HG03378 (cell line): ENCODE measurements around the gene CLN5.
A peak's percentile ranks its signal among the peaks of the same experiment; 100 is the strongest.

ENCODE experiments used
- ATAC-seq: cut with Tn5 transposase; IDR thresholded peaks from one replicate; pipeline ENCODE4 v1.9.1; 2021; ENCODE audit warnings: mild to moderate bottlenecking, moderate library complexity; ENCODE audit not compliant: unreplicated experiment

The CLN5 gene

DNA sequence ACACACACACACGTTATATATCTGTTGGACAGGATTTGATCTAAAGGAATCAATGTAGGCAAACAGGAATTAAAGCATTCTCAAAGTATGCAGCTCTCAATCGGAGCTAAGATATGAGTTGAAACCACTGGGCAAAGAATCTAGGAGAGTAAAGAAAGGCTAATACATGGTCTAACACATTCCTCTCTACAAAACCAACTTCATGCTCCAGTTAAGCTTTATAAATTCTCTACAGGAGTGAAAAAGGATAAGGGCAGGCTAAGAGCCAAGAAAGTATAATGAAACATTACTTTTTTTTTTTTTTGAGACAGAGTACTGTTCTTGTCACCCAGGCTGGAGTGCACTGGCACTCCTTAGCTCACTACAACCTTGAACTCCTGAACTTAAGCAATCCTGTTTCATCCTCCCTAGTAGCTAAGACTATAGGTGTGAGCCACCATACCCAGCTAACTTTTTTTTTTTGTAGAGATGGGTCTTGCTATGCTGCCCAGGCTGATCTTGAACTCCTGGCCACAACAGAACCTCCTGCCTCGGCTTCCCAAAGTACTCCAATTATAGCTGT is 24.5 kb downstream of the CLN5 start:
- no peak for ATAC-seq

- no peak for ATAC-seq
Observed at GRCh38 chr13:77016888-77017623, 25.2 kb downstream of the CLN5 start.

DNA sequence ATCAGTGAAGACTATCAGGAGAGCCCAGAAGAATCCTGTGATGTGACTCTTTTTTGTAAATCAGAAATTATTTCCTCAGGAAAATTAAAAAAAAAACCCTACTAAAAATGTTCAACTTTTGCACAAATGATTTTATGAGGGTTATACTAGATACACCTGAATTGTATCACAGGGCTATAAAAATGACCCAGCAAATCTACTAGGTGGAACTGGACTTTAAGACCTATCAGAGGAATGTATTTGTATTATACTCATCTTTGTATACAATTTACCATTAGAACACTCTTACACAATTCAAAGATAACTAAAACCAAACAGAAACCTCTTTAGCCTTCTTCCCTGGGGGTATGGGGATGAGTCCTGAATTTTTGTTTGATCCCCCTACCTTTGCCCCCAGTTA is 27.9 kb downstream of the CLN5 start:
- ATAC-seq = no peak

GRCh38 chr13:77022341-77022740 is 30.5 kb downstream of the CLN5 start:
- no peak for ATAC-seq

- ATAC-seq = peak; percentile 52
Observed at GRCh38 chr13:77026255-77026860, 34.5 kb downstream of the CLN5 start.

GRCh38 chr13:77026861-77027621 is 35.2 kb downstream of the CLN5 start, which contains the start of gene FBXL3:
Gene FBXL3 (minus strand): TSS chr13:77027159. CDS start chr13:77021860, 5,299 bp downstream.
- ATAC-seq = peak; percentile 53

DNA sequence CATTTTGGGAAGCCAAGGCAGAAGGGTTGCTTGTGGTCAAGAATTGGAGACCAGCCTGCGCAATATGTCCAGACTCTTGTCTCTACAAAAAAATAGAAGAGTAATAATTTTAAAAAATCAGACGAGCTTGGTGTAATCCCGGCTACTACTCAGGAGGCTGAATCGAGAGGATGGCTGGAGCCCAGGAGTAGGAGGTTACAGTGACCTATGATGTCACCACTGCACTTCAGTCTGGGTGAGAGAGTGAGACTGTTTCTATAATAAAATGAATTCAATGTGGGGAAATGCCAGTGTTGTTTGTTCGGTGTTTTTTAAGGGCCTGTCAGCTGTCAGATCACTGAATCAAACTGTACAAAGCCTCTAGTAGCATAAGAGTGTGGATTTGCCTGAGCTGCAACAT is 36.3 kb downstream of the CLN5 start:
- no peak for ATAC-seq

- no peak for ATAC-seq
Observed at GRCh38 chr13:77029436-77029835, 37.6 kb downstream of the CLN5 start.

GRCh38 chr13:77031656-77032243 is 39.9 kb downstream of the CLN5 start:
- no peak for ATAC-seq

DNA sequence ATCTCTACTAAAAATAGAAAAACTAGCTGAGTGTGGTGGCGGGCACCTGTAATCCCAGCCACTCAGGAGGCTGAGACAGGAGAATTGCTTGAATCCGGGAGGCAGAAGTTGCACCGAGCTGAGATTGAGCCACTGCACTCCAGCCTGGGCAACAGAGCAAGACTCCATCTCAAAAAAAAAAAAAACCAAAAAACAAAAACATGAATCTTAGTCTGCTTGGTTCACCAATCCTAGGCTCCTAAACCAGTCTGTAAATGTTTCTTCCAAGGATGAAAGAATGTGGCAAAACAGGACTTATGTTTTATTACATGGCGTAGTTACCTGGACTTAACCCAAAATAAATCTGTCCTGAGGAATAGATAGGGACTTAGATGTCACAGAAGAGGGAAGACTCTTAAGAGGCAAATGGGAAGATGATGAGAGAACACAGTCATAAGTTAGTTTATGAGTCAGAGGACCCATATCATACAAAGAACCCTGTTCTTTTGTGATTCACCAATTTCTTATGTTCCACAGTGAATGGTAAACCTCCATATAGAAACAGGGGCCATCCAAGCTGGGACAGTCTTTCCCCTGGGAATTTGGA is 41.9 kb downstream of the CLN5 start:
- ATAC-seq = no peak

GRCh38 chr13:77034881-77035280 is 43.0 kb downstream of the CLN5 start:
- ATAC-seq = no peak

- ATAC-seq = no peak
Observed at GRCh38 chr13:77036279-77036678, 44.4 kb downstream of the CLN5 start.

GRCh38 chr13:77038907-77039480 is 47.1 kb downstream of the CLN5 start:
- no peak for ATAC-seq

DNA sequence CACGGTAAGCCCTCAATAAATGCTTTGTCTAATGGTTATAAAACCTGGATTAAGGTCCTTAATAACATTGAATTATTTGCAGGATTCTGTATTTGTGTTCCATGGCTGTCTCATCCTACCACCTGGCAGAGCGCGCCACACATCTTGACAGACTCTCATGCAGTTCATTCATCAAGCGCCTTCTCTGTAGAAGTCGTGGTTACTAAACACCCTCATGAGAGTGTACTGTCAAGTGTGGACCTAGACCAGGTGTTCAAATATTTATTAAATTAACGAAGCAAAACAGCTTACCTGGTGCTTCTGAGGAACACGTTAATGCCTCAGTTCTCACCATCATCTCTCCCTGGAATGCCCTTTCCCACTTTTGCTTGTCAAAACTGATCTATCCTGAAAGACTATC is 48.2 kb downstream of the CLN5 start:
- ATAC-seq = no peak

DNA sequence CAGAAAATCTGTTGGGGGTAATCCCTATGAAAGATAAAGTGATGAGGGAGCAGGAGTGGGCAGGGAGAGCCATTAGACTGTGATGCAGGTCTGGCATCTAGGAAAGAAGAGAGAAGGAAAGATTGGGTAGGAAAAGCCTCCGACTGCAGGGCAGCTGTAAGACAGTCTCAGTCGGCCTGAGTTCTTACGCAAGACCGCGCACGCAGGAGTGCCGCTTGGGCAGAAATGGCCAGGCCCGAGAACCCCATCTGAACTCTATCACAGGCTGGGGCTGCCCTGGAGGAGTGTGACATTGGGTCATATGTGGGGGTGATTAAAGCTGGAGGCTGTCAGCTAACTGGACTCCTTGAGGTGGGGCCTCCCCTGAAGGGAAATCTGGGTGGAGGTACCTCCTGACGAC is 49.0 kb downstream of the CLN5 start:
- no peak for ATAC-seq

DNA sequence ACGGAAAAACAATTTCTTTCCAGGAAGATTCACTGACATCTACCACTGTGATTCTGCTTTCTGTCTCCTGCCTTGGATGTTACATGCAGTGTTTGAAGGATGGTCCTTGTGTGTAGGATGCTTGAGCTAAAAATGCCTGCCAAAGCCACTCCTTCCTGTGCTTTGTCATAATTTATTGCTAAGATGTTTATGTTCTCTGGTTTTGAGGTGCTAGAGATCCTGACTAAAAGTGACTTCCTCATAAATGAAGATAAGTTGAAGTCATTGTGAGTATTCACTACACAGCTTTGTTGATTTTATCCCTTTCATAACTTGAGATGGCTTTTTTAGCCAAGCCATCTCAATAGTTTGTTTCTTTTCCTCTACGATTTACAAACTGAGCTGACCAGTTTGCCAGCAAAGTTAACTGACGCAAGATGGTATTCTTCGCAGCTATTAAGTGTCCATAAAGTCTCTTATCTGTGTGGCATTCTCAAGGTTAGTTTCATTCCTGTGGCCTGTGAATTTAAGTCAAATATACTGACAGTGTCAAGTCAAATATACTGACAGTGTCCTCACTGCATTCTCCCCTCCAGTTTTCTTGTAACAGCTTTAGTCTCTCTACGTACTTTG is 50.8 kb downstream of the CLN5 start:
- ATAC-seq = no peak

- ATAC-seq = no peak
Observed at GRCh38 chr13:77047649-77048343, 55.9 kb downstream of the CLN5 start.

DNA sequence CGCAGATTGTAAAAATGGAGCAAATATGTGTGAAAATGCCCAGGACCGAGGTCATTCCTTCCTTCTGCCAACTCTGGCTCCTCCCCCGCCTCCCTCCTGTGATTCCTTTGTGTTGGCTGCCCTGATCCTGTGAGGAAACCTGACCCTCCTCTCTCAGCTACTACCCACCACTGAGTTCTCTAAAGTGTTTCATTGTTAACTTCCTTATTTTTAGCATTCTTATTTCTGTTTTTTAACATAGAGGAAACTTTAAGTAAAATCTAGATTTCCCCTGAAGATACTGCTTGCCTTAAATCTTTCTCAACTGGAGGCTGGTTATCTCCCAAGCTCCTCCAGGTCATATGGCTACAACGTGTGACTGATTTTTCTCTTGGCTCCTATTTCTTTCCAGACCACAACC is 56.8 kb downstream of the CLN5 start:
- ATAC-seq = no peak

DNA sequence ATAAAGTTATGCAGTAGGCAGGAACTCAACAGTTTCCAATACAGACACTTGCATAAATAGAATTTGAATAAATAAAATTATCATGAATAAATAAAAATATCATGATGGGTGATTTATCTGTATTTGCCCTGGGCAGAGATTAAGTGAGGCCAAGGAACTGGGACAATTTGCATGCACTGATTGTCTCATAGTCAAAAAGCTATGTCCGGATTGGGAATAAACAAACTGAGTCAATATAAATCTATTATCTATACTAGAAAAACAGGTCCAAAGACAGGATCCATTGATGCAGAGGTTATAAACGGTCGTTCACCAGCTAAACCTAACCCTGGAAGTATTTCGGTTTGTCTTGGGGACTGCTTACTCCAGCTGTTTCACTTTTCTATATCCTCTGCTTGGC is 61.3 kb downstream of the CLN5 start:
- ATAC-seq = no peak
